NOMO-1 treated with DMSO at 0.1 percent for 48 hours (cell line): Measurements from ENCODE around the gene SLC23A3.
"Not testable (repeated sequence)": the region's sequence is repeated elsewhere in the genome, so short reads cannot be mapped to it uniquely, and the experiment has no call there.

Experiments used
- DNase-seq: peaks from one replicate; lab custom pipeline; 2025; ENCODE audit not compliant: unreplicated experiment; lab: John Stamatoyannopoulos, UW

The SLC23A3 gene

GRCh38 chr2:219205981-219206327 is 36.1 kb upstream of the SLC23A3 start:
- no peak for DNase-seq

DNA sequence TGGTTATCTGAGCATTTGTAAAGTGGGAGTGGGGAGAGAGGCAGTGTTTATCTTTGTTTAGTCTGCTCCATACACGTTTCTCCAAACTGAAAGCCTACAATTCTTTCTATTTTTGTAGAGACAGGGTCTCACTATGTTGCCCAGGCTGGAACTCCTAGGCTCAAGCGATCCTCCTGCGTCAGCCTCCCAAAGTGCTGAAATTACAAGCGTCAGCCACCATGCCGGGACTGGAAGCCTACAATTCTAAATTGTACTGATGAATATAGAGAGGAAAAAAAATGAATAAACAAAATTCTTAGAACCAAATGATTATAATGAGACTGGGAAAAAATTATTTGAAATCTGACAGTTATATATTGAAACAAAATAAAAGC is 35.3 kb upstream of the SLC23A3 start:
- no peak for DNase-seq

DNA sequence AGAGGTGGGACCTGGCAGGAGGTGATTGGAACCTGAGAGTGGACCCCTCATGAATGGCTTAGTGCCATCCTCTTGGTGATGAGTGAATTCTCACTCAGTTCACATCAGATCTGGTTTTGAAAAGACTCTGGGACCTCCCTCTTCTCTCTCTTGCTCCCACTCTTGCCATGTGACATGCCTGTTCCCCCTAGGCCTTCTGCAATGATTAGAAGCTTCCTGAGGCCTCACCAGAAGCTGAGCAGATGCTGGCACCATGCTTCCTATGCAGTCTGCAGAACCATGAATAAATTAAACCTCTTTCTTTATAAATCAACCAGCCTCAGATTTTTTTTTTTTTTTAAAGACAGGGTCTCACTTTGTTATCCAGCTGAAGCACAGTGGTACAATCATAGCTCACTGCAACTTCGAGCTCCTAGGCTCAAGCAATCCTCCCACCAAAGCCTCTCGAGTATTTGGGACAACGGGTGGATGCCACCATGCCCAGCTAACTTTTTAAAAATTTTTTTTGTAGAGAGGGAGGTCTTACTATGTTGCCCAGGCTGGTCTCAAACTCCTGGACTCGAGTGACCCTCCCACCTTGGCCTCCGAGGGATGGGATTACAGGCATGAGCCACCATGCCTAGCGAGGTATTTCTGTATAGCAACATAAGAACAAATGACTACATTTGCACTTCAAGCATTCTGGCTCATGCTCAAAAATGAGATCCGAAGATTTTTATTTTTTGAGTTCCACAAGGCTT is 34.8 kb upstream of the SLC23A3 start:
- no peak for DNase-seq

DNA sequence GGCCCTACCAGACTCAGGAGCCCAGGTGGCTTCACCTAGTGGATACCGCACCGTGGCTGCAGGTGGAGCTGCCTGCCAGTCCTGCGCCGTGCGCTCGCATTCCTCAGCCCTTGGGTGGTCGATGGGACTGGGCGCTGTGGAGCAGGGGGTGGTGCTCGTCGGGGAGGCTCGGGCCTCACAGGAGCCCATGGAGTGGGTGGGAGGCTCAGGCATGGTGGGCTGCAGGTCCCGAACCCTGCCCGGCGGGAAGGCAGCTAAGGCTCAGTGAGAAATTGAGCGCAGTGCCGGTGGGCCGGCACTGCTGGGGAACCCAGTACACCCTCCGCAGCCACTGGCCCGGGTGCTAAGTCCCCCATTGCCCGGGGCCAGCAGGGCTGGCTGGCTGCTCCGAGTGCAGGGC is 31.5 kb upstream of the SLC23A3 start:
- DNase-seq = not testable (repeated sequence)

DNA sequence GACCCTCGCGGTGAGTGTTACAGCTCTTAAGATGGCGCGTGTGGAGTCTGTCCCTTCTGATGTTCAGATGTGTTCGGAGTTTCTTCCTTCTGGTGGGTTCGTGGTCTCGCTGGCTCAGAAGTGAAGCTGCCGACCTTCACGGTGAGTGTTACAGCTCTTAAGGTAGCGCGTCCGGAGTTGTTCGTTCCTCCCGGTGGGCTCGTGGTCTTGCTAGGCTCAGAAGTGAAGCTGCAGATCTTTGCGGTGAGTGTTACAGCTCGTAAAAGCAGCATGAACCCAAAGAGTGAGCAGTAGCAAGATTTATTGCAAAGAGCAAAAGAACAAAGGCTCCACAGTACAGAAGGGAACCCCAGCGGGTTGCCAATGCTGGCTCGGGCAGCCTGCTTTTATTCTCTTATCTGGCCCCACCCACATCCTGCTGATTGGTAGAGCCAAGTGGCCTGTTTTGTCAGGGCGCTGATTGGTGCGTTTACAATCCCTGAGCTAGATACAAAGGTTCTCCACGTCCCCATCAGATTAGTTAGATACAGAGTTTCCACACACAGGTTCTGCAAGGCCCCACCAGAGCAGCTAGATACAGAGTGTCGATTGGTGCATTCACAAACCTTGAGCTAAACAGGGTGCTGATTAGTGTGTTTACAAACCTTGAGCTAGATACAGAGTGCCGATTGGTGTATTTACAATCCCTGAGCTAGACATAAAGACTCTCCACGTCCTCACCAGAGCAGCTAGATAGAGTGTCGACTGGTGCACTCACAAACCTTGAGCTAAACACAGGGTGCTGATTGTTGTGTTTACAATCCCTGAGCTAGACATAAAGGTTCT is 30.9 kb upstream of the SLC23A3 start:
- DNase-seq = not testable (repeated sequence)

- no peak for DNase-seq
Observed at GRCh38 chr2:219199470-219200211, 29.8 kb upstream of the SLC23A3 start.

DNA sequence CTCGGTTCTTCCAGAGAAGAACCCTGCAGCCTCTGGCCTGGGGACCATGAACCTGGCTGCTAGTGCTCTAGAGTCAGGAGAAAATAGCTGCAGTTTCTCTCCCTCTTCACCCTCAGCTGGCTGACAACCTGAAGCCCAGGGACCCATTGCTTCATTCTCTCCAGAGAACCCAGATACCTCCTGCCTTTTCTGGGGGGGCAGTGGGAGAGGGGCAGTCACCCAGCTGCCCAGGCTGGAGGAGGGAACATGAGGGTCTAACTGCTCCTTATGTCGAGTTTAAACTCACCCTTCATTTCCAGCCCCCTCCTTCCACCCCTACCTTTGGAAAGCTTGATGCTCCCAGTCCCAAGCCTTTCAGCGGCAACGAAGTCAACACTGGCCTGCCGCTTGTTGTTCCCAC is 29.1 kb upstream of the SLC23A3 start:
- no peak for DNase-seq

DNA sequence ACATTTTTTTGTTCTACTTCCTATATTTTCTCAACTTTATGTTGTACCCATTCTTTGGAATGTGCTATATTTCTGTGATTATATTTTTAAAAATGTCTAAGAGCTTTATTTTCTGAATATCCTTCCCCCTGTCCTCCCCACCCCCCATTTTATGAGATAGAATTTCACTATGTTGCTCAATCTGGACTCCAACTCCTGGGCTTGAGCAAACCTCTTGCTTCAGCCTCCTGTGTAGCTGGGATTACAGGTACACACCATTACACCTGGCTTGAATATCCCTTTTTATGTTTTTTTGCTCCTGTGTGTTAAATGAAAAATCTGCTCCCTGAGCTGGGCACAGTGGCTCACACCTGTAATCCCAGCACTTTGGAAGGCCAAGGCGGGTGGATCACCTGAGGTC is 27.6 kb upstream of the SLC23A3 start:
- DNase-seq = no peak

- no peak for DNase-seq
Observed at GRCh38 chr2:219186754-219187456, 17.1 kb upstream of the SLC23A3 start.

DNA sequence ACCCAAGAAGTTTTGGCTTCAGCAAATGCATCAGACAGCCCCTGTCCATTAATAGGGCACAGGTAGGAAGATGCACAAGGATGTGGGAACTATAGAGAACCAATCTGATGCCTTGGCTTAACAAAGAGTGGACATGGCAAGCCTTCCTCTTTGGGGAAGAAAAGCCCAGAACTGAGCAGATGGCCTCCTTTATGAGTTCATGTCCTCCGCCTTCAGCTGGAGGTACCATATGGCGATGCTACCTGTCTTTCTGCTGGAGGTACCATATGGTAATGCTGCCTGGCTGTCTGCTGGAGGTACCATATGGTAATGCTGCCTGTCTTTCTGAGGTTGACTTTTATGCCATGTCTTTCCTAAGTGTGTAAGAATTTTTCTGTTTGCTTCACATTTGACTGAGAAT is 14.3 kb upstream of the SLC23A3 start:
- DNase-seq = no peak

- DNase-seq = no peak
Observed at GRCh38 chr2:219183151-219183772, 13.4 kb upstream of the SLC23A3 start.

DNA sequence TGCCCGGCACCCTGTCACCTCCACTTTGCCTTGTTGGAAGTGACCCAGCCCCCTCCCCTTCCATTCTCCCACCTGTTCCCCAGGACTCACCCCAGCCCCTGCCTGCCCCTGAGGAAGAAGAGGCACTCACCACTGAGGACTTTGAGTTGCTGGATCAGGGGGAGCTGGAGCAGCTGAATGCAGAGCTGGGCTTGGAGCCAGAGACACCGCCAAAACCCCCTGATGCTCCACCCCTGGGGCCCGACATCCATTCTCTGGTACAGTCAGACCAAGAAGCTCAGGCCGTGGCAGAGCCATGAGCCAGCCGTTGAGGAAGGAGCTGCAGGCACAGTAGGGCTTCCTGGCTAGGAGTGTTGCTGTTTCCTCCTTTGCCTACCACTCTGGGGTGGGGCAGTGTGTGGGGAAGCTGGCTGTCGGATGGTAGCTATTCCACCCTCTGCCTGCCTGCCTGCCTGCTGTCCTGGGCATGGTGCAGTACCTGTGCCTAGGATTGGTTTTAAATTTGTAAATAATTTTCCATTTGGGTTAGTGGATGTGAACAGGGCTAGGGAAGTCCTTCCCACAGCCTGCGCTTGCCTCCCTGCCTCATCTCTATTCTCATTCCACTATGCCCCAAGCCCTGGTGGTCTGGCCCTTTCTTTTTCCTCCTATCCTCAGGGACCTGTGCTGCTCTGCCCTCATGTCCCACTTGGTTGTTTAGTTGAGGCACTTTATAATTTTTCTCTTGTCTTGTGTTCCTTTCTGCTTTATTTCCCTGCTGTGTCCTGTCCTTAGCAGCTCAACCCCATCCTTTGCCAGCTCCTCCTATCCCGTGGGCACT is 12.7 kb upstream of the SLC23A3 start:
- DNase-seq = no peak

DNA sequence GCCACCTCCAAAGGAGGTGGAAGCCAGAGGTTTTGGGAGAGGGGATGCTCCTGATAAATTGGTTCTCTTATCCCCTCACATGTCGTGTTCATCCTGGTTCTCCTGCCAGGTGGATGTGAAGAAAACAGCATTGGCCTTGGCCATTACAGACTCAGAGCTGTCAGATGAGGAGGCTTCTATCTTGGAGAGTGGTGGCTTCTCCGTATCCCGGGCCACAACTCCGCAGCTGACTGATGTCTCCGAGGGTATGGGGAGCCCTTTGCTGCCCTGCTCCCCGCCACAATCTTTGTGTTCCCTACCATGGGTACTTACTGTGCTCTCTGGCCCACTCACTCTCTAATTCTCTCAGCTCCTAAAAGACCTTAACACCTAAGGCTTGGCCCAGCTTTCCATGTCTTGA is 11.7 kb upstream of the SLC23A3 start:
- DNase-seq = no peak

- DNase-seq = no peak
Observed at GRCh38 chr2:219180961-219181360, 11.1 kb upstream of the SLC23A3 start.

GRCh38 chr2:219179601-219180465 is 10.0 kb upstream of the SLC23A3 start:
- no peak for DNase-seq

DNA sequence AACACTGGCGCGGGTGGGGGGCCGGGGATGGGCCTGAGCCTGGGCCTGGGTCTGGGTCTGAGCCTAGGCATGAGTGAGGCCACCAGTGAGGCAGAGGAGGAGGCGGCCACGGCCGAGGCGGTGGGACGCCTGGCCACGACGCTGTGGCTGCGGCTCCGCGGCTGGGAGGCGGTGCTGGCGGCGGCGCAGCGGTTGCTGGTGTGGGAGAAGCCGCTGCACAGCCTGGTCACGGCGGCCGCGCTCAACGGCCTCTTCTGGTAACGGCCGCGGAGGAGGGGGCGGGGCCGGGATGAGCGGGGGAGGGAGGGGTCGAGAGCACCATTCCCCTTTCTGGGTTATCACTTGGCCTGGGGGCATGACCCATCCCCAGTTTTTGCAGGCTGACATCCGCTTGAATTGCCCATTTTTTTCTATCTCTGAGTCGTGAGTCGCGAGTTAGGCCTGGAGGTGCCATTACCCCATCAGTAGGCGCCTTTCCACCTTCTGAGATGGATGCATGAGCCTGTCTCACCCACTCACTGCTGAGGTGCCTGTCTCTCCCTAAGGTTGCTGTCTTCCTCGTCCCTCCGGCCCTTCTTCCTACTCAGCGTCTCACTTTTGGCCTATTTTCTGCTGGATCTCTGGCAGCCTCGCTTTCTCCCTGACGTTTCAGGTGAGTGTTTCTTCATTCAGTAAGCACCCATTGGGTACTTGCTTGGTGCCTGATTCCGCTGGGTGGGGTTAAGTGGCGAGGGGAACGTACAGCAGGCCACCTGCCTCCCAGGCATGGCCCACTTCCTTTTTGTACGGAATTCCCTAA is 8.7 kb upstream of the SLC23A3 start:
- DNase-seq = peak; percentile 15

DNA sequence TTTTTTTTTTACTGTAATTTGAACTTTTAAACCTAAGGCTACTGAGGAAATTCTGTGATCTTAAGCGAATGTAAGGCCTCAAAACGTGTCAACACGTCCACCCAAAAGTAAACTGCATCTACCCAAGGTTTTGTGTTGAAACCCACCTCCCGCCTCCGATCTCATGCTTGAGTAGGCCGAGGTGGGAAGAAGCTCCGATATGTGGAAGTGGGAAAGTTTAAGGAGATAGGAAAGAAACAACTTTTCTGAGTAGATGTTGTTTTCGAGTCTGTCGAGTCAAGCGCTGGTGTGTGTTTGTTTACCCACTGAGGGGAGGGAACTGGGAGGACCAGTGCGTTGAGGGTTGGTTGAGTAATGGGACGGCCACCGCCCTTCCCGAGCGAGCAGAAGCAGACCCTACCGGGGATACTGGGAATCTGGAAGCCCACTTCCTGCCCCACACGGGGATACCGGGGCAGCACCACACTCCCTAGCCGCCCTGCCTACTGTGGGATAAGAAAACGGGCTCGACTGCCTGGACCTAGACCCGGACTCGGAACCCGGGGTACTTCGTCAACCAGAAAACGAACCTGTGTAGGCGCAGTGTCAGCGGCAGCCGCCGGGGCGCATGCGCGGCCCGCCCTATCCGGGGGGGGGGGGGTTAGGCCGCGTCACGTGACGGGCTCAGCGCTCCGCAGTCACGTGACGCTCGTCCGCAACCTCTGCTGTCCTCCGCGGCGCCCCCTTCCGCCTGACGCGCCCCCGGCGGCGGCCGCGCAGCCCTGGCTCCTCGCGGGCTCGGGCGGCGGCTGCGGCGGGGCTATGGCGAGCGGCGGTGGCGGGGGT is 7.9 kb upstream of the SLC23A3 start, which contains the start of gene RETREG2:
Gene RETREG2, plus strand, starts transcription at position 724 of the 825 bp plus-strand sequence. Its CDS starts 78 bp downstream, at position 802.
- DNase-seq = peak; percentile 88
